GM12892 (cell line): ENCODE data around the gene MCM9.

Experiments
- POLR2A ChIP-seq: IDR thresholded peaks from 2 replicates; pipeline ENCODE4 v1.6.1; 2011; ENCODE audit warnings: low read depth, low read length, control low read depth
- POLR2AphosphoS5 ChIP-seq: IDR thresholded peaks from 2 replicates; pipeline ENCODE4 v1.6.1; 2011; ENCODE audit warnings: low read depth, low read length, control low read depth
- TAF1 ChIP-seq: IDR thresholded peaks from 2 replicates; pipeline ENCODE4 v1.6.1; 2011; ENCODE audit warnings: low read depth, mild to moderate bottlenecking, control low read depth, low read length, borderline replicate concordance

DNA sequence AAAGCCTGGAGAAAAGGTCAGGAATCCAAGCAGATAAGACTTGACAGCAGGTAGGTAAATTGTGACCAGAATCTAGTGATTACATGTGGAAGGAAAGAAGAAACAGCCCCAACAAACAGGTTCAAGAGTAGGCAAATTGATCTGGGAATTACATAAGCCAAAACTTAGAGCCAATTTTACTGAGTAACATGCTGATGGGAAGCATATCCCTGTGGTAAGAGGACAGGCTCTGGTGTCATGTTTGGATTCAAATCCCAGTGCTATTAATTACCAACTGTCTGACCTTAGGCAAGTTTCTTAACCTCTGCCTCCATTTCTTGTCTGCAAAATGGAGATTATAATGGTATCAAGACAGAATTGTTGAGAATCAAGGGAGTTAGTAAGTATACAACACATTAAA is 20.4 kb downstream of the MCM9 start:
- TF ChIP-seq POLR2A (no peak), POLR2AphosphoS5 (no peak), TAF1 (no peak)
